ENCODE measurements around the gene TLCD3B.

Gene TLCD3B

GRCh38 chr16:29977063-29977825, 53.8 kb downstream of the TLCD3B start:
- peak overlapping the region; percentile 1 to 93 for H3K4me3 ChIP-seq (ENCODE audit: low read length in 2 of 2)
- peaks cover 36% of the 10 kb centered on the region for H3K4me1 ChIP-seq (ENCODE audit: control insufficient read depth, insufficient read depth, low read length)
- peak overlapping the region; percentile 24 for H3K27ac ChIP-seq (ENCODE audit: low read length)
- no peaks in the 10 kb centered on the region for H3K27me3 ChIP-seq (ENCODE audit: control insufficient read depth in 1 of 2, insufficient read depth in 2 of 2, low read length in 2 of 2)
- no peak overlapping the region for H3K9ac ChIP-seq (ENCODE audit: low read length in 2 of 2)
- H3K36me3 ChIP-seq (ENCODE audit: control insufficient read depth in 2 of 2, insufficient read depth in 2 of 2, low read length in 2 of 2): peaks cover 41 to 42% of the 10 kb centered on the region in 2 donors
- H3K9me3 ChIP-seq (ENCODE audit: control insufficient read depth in 2 of 2, low read length in 2 of 2): no peaks in the 10 kb centered on the region

DNA sequence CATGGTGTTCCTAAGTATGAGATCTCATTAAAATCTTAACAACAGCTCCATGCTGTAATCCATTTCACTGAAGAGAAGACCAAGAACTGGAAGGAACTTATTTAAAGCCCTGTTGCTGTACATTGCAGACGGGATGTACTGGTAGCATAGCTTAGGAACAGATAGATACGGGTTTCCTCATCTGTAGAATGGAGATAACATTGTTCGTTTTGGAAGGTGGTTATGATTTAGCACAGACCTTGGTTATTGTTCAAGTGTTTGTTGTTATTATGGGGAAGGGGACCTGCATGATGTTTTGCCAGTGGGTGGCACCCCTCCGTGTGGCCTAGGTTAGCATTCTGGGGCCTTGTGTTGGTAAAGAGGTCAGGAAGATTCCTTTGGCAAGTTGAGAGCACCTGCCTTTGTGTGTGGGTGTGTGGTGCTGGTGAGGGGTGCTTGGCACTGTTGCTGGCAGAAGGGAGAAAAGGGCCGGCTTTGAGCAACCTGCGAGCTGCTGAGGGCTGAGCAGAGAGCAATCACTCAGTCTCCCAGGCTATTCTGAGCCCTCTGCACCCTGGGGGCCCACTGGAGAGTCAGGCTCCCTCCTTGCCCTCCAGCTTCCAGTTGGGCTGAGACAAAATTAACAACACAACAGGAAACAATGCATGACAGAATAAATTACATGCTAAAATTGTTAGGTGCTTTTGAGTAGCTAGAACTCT, 55.1 kb downstream of the TLCD3B start:
- Histone ChIP-seq H3K27ac (ENCODE audit: low read length) (peak overlapping the region; percentile 24), H3K4me1 (ENCODE audit: control insufficient read depth, insufficient read depth, low read length) (peaks cover 36% of the 10 kb centered on the region), H3K36me3 (ENCODE audit: control insufficient read depth in 2 of 2, insufficient read depth in 2 of 2, low read length in 2 of 2) (peaks cover 34% of the 10 kb centered on the region in 2 donors), H3K4me3 (ENCODE audit: low read length in 2 of 2) (peak overlapping the region; percentile 89 to 93), H3K9ac (ENCODE audit: low read length in 2 of 2) (peak overlapping the region; percentile 0 to 22), H3K9me3 (ENCODE audit: control insufficient read depth in 2 of 2, low read length in 2 of 2) (no peaks in the 10 kb centered on the region), H3K27me3 (ENCODE audit: control insufficient read depth in 1 of 2, insufficient read depth in 2 of 2, low read length in 2 of 2) (no peaks in the 10 kb centered on the region)

DNA sequence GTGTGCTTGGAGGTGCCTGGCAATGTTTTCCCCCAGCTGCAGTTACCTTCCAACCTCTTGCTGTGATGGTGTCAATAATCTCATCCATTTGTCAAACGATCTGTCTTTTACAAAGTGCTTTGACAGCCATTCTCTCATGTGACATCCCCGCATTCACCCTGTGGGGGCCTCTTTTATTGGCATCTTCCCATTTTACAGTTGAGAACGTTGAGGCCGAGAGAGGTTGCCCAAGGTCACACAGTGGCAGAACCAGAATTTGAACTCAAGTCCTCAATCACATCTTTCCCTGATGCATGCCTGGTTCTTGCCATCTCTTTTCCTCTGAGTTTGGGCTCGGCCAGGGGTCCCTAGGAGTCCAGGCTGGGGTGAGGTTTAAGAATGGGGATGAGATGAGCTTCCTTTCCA, 55.9 kb downstream of the TLCD3B start:
- H3K9ac ChIP-seq (ENCODE audit: low read length in 2 of 2): peak overlapping the region; percentile 93 to 97
- H3K27ac ChIP-seq (ENCODE audit: low read length): peak overlapping the region; percentile 0
- H3K36me3 ChIP-seq (ENCODE audit: control insufficient read depth in 2 of 2, insufficient read depth in 2 of 2, low read length in 2 of 2): peaks cover 27 to 29% of the 10 kb centered on the region in 2 donors
- peaks cover 36% of the 10 kb centered on the region for H3K4me1 ChIP-seq (ENCODE audit: control insufficient read depth, insufficient read depth, low read length)
- peak overlapping the region; percentile 89 to 93 for H3K4me3 ChIP-seq (ENCODE audit: low read length in 2 of 2)
- H3K27me3 ChIP-seq (ENCODE audit: control insufficient read depth in 1 of 2, insufficient read depth in 2 of 2, low read length in 2 of 2): no peaks in the 10 kb centered on the region
- no peaks in the 10 kb centered on the region for H3K9me3 ChIP-seq (ENCODE audit: control insufficient read depth in 2 of 2, low read length in 2 of 2)

Data from stomach smooth muscle (tissue), 2 donors.